ENCODE data around the gene OSBPL3. TPM values are rescaled to one million over a fixed set of nuclear protein-coding genes. Genes with fewer than 3 reads are reported as not detected.
A peak's percentile ranks its signal among the peaks of the same experiment; 100 is the strongest.

OSBPL3 gene
- total RNA-seq, 4 donors from 2014 or later: 3.1 to 7.0 (median 5.3) TPM

DNA sequence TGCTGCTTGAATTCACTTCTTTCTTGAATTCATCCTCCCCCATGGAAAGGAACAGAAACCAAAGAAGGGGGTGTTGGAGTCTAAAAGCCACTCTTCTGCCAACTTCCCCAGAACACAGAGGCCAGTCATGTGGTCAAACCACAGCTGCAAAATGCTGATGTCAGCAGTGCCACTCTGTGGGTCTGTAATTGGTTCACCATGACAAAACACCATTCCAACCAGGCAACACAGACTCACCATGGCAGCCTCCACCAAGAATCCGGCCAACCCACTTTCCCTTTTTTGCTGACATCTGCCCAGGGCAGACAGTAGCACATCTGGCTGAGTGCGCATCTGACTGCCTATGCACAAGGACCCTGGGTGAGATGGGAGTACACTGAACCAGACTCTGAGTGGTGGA, 16.8 kb downstream of the OSBPL3 start:
- Histone ChIP-seq H3K9me3 (no peaks in the 10 kb centered on the region), H3K36me3 (no peaks in the 10 kb centered on the region), H3K27ac (no peak overlapping the region), H3K4me3 (no peak overlapping the region), H3K27me3 (no peaks in the 10 kb centered on the region), H3K4me1 (peaks cover 0 to 4% of the 10 kb centered on the region in 2 donors)
- ATAC-seq: peak; percentile 60 to 64
- peak; percentile 18 to 39 for DNase-seq
- intact Hi-C loops (cut with DNase I; ENCODE audit: low total_unique reads): no loop called here
- in situ Hi-C loops (cut with MboI; ENCODE audit: low sequenced_read_pairs in 4 of 4): no loop called here
- TF ChIP-seq POLR2A (IDR thresholded peaks at IDR 0.05): no peak
- TF ChIP-seq, protein P1, sequence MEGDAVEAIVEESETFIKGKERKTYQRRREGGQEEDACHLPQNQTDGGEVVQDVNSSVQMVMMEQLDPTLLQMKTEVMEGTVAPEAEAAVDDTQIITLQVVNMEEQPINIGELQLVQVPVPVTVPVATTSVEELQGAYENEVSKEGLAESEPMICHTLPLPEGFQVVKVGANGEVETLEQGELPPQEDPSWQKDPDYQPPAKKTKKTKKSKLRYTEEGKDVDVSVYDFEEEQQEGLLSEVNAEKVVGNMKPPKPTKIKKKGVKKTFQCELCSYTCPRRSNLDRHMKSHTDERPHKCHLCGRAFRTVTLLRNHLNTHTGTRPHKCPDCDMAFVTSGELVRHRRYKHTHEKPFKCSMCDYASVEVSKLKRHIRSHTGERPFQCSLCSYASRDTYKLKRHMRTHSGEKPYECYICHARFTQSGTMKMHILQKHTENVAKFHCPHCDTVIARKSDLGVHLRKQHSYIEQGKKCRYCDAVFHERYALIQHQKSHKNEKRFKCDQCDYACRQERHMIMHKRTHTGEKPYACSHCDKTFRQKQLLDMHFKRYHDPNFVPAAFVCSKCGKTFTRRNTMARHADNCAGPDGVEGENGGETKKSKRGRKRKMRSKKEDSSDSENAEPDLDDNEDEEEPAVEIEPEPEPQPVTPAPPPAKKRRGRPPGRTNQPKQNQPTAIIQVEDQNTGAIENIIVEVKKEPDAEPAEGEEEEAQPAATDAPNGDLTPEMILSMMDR (IDR thresholded peaks at IDR 0.05 in 4 of 5, conservative IDR thresholded peaks at IDR 0.05 in 1 of 5): no peak

DNA sequence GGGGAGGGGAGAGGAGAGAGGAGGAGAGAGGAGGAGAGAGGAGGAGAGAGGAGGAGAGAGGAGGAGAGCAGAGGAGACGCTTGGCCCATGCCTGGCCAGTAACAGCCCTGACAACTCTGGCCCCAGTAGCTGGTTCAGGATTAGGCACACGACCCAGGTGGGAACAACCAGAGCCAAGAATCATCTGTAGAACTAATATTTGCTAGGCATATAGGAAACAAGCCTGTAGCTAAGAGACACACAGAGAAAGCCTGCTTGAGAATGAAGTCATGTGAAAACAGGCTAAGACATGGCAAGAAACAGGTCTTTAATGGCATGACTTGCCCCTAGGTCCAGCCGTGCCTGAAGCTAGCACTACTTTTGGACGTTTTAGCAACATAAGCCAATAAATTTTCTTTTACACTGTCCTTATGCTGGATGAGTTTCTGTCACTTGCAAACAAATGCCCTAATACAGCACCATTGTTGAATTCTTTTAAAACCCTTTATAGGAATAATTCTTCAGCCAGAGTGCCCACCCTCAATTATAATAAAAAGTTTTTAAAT, 17.5 kb downstream of the OSBPL3 start:
- ATAC-seq: no peak
- H3K36me3 ChIP-seq: no peaks in the 10 kb centered on the region
- no peak for DNase-seq
- H3K27ac ChIP-seq: no peak overlapping the region
- H3K27me3 ChIP-seq: no peaks in the 10 kb centered on the region
- H3K4me3 ChIP-seq: no peak overlapping the region
- intact Hi-C loops (cut with DNase I; ENCODE audit: low total_unique reads): no loop called here
- H3K4me1 ChIP-seq: peaks cover 0 to 4% of the 10 kb centered on the region in 2 donors
- in situ Hi-C loops (cut with MboI; ENCODE audit: low sequenced_read_pairs in 4 of 4): no loop called here
- TF ChIP-seq POLR2A (IDR thresholded peaks at IDR 0.05): no peak
- TF ChIP-seq, protein P1 (IDR thresholded peaks at IDR 0.05 in 4 of 5, conservative IDR thresholded peaks at IDR 0.05 in 1 of 5): no peak
- H3K9me3 ChIP-seq: no peaks in the 10 kb centered on the region

DNA sequence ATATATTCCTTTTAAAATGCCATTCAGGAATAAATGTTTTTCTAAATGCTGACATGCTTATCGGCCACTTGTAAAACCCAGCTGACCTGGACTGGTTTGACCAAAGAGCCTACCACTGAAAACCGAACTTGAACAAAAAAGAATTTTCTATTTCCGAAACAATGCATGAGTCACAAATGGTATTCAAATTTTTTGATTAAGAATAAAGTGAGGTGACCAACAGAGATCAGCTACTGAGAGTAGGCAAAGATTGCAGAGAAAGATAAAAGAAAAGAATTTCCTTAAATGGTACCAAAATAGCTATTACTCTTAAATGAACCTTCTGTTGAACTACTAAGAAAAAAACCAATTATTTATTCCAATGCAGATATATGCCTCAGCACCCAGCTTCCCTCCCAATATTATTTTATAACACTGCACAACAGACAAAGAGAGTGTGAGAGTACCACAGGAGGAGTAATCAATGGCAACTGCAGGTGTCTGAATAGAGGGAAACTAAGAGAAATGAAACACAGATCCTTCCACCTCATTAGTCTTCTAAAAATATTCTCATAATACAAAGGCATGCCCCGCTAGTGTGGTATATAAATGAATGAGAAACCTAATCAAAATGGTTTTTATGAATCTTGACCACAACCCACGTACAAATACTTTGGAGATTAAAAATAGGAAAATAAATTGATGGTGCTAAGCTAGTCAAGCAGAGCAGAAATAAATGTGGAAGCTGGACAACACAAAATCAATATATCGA, 20.1 kb downstream of the OSBPL3 start:
- no peak overlapping the region for H3K4me3 ChIP-seq
- H3K36me3 ChIP-seq: no peaks in the 10 kb centered on the region
- TF ChIP-seq POLR2A (IDR thresholded peaks at IDR 0.05): no peak
- TF ChIP-seq, protein P1 (IDR thresholded peaks at IDR 0.05 in 4 of 5, conservative IDR thresholded peaks at IDR 0.05 in 1 of 5): no peak
- H3K27me3 ChIP-seq: no peaks in the 10 kb centered on the region
- H3K9me3 ChIP-seq: no peaks in the 10 kb centered on the region
- intact Hi-C loops (cut with DNase I; ENCODE audit: low total_unique reads) (no loop called here), in situ Hi-C loops (cut with MboI; ENCODE audit: low sequenced_read_pairs in 4 of 4) (no loop called here)
- no peak overlapping the region for H3K27ac ChIP-seq
- H3K4me1 ChIP-seq: peaks cover 0 to 4% of the 10 kb centered on the region in 2 donors
- no peak for DNase-seq
- ATAC-seq: no peak

DNA sequence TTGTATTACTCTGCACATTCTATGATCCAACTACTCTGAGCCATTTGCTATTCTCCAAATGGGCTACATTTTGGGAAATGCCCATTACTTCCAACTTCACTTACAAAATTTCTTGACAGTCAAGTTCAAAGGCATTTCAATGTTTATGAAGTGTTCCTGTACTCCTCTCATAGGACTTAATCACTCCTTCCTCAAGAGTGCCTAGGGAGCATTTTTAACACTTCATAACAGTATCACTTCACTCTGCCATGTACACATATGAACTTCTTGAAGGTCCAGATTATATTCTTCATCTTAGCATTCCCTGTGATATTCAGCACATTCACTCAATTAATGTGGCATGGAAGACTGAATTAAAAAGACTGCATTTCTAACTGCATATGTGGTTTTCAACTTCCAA, 21.6 kb downstream of the OSBPL3 start:
- Histone ChIP-seq H3K9me3 (no peaks in the 10 kb centered on the region), H3K4me1 (no peaks in the 10 kb centered on the region), H3K27me3 (no peaks in the 10 kb centered on the region), H3K4me3 (no peak overlapping the region), H3K27ac (no peak overlapping the region), H3K36me3 (no peaks in the 10 kb centered on the region)
- in situ Hi-C loops (cut with MboI; ENCODE audit: low sequenced_read_pairs in 4 of 4) (no loop called here), intact Hi-C loops (cut with DNase I; ENCODE audit: low total_unique reads) (no loop called here)
- ATAC-seq (no peak), DNase-seq (no peak)
- no peak for TF ChIP-seq POLR2A (IDR thresholded peaks at IDR 0.05)
- TF ChIP-seq, protein P1 (IDR thresholded peaks at IDR 0.05 in 4 of 5, conservative IDR thresholded peaks at IDR 0.05 in 1 of 5): no peak

Data from gastrocnemius medialis (tissue), 4 donors.